ENCODE measurements around the gene ZNF521.

Gene ZNF521

DNA sequence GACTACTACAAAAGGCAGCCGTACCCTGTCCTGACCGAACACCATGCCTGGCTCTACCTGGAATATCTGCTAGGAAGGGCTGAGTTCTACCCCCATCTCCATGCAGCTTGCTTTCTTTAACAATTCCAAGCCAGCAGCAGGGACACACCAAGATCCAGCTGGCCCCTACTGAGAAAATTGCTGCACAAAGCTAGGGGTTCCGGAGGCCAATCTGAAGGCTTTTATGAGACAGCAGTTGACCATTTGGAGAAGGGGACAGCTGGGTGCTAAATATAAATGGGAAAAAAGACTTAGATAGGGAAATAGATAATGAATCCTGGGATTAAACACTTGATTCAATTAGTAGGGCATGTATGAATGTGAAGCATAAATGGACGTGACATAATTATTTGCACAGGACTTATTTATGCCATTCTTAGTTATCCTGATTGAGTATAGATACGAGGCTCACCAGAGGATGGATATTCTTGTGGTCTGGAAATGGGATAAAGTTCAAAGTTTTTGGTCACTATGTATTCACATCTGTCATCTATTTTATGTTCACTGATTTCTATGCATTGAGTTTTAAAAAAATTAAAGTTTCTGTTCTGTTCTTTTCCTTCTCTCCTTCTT is 204.0 kb downstream of the ZNF521 start:
- no peak overlapping the region for H3K4me3 ChIP-seq (ENCODE audit: low read length)
- no peak for TF ChIP-seq ZNF274 (IDR thresholded peaks at IDR 0.05; ENCODE audit: low read depth, low read length)

DNA sequence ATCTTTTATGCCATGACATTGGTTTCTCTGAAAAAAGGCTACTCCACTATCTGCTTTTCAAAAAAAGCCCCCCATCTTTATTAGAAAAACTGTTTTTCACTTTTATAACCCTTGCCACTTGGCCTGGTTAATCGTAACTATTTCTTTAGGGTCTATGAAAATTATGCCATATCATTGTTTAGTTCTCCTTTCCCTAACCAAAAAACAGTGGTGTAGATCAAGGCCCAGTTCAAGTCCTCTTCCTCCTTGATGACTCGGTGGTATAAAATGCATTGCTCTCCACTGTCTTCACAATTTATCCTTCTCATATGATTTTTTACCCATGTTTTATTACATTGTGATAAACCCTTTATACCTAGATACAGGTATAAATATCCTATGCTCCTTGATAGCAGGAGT is 205.5 kb downstream of the ZNF521 start:
- TF ChIP-seq ZNF274 (IDR thresholded peaks at IDR 0.05; ENCODE audit: low read depth, low read length) = no peak
- H3K4me3 ChIP-seq (ENCODE audit: low read length) = no peak overlapping the region

DNA sequence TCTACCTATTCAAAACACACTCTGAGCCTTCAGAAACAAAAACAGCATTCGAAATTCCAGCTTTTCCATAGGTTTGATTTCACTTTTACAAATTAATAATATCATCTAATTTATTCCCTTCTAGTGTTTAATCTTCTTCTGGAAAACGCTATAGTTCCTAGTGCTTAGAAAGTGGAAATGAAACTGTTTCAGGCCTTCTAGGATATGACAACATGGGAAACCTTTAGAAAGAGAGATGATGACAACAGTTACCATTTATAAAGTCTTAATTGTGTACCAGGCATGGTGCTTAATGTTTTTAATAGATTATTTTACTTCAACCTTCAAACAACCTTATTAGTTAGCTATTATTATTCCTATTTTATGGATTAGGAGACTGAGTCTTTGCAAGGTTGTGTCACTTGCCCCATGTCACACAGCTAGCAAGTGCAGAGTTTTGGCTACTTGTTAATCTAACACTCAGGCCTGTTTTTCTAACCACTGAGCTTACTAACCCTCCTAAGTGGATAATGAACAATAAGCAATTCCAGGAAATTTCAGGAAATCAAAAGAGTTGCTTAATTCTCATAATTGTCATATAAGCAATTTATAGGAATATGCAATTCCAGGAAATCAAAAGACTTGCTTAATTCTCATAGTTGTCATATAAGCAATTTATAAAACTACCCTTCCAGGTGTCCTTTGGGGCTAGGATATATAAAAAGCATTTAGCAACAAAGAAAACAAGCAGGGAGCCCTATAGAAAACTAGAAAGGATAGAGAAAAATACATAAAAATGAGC is 206.0 kb downstream of the ZNF521 start:
- no peak overlapping the region for H3K4me3 ChIP-seq (ENCODE audit: low read length)
- TF ChIP-seq ZNF274 (IDR thresholded peaks at IDR 0.05; ENCODE audit: low read depth, low read length) = no peak

DNA sequence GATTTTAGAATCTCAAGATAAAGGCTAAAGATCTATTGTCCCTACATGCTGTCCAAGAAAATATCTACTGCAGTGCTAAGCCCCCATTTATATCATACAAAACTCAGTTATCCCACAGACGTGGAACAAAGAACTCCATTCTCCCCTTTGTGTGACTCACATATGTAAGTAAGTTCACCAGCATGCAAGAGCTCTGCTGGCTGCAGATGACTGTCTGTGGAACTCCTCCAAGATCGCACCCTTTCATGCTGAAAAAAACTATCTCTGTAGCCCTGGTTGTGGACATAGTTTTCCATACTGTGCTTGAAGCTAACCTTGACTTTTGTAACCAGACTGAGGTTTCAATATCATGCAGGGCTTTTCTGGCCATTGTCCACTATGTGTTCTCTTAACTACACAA is 207.1 kb downstream of the ZNF521 start:
- TF ChIP-seq ZNF274 (IDR thresholded peaks at IDR 0.05; ENCODE audit: low read depth, low read length) = no peak
- no peak overlapping the region for H3K4me3 ChIP-seq (ENCODE audit: low read length)

DNA sequence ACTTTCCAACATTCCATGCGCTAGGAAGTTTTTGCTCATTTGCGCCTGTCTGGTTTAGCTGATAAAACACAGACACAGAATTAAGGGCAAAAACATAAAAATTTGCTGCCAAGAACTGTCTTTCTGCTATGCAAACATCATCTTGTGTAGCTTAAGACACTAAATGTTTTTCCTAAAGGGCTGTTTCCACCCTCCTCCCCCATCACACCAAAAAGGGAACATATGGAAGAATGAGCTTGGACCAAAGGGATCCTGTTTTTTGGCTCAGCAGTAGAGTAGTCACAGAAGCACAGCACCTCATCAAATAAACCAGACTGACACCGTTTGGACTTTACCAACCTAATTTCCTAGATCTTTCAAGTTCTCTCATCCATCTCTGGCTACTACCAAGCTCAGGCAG is 210.1 kb downstream of the ZNF521 start:
- no peak for TF ChIP-seq ZNF274 (IDR thresholded peaks at IDR 0.05; ENCODE audit: low read depth, low read length)
- H3K4me3 ChIP-seq (ENCODE audit: low read length) = no peak overlapping the region

DNA sequence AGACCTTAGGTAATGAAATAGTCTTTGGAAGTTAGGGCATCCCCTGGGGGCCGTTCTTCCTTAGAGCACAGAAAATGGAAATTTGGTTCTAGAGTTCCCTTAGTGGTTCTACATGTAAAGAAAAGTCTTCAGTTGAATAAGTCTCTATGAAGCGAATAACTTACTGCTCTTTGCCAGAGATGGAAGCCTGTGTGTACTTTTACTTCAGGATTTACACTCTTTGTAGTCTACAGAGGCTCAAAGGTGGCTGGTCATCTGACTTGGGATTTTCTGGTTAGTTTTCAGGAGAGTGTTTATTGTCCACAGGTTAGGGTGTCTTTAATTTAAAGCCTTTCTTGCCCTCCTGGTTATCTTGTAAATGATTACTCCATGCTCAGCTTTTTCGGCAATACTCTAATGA is 210.6 kb downstream of the ZNF521 start:
- no peak overlapping the region for H3K4me3 ChIP-seq (ENCODE audit: low read length)
- TF ChIP-seq ZNF274 (IDR thresholded peaks at IDR 0.05; ENCODE audit: low read depth, low read length) = no peak

DNA sequence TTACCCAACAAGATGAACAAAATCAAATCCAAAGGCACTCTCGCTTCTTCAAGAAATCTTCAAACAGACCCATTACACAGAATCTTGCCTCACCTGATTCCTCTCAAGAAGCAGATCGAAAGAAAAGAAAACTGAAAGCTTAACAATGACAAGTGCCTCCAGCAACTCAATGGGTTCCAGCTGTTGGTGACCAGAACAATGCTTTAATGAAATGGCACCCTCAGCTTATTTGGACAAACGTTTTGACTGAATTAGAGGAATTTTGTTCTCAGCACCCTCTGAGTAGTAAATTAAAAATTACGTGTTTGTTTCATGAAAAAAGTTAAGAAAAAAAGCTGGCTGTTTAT is 211.0 kb downstream of the ZNF521 start:
- H3K4me3 ChIP-seq (ENCODE audit: low read length) = no peak overlapping the region
- TF ChIP-seq ZNF274 (IDR thresholded peaks at IDR 0.05; ENCODE audit: low read depth, low read length) = no peak

DNA sequence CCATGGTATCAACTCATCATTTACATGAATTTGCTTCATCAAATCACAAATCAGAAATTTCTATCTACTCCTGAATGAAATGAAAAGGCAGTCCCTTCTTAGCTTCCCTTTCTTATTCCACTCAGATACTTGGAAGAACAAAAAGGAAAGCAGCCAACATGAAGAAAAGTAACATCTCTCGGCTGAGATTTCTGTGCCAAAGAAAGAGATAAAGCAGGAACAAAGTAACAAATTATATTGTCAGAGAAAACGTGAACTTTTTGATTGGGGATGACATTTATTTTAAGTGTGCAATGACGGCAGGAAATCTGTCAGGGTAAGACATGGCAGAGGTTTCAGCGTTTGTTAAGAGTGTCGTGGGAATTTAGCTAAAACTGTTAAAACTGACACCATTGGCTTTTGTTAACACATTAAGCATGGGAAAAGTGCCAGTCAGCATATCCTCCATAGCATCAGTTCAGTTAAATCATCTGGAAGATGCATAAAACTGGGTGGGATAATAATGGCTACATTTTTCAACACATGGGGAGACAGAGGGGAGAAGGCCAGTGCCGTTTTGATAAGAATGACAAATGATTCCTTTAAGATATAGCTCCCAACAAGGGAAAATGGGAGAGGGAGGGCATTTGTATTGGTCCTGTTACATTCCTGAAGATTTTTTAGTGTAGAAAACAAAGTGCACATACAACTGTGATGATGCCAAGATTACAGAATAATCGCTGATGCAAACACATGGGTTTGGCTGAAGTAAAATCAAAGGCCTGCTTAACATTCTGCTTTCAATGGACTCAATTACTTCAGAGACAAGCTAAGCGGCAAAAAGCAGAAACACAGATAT is 211.6 kb downstream of the ZNF521 start:
- no peak for TF ChIP-seq ZNF274 (IDR thresholded peaks at IDR 0.05; ENCODE audit: low read depth, low read length)
- H3K4me3 ChIP-seq (ENCODE audit: low read length) = no peak overlapping the region

DNA sequence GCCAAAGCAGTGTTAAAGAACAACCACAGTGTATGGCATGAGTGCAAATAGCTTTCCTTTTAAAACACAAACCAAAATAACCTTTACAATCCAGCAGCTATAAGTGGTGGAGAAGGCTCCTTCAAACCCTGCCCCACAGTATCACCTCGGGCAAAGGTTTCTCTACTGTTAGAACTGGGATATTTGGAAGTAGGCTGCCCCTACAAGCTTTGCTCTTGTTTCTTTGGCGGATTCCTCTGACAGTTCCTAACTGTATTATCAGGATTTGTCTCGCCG is 214.8 kb downstream of the ZNF521 start:
- no peak for TF ChIP-seq ZNF274 (IDR thresholded peaks at IDR 0.05; ENCODE audit: low read depth, low read length)
- H3K4me3 ChIP-seq (ENCODE audit: low read length) = no peak overlapping the region

DNA sequence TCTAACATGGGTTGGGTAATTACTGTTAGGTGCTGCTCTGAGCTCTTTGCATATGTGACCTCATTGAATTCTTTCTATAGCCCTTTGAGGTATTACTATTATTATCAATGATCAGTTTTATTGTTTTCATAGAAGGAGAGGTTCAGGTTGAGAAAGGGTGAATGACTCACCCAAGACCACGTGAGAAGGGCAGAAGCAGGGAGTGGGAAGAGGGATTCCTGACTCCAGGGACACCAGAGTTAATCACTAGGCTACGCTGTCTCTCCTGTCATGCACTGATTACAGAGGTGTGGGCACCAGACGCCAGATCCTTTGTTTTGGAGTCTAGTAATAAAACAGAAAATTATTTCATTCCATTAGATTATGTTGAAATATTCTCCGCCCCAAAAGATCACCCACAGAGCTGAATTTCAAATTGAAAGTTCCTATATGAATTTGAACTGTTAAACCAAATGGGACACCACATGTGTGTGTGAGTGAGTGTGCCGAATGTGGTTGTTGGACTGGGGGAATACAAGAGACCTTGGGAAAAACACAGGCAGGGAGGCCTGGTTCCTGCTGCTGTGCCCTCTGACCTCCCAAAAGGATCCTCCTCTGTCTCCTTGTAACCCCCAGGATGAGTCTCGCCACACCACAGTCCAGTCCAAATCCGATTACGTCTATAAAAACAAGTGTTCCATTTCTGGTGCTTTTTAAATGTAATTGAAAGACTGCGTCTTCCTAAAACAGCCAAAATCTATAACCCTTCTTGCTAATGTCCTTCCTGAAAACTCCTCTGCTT is 215.4 kb downstream of the ZNF521 start:
- TF ChIP-seq ZNF274 (IDR thresholded peaks at IDR 0.05; ENCODE audit: low read depth, low read length) = no peak

DNA sequence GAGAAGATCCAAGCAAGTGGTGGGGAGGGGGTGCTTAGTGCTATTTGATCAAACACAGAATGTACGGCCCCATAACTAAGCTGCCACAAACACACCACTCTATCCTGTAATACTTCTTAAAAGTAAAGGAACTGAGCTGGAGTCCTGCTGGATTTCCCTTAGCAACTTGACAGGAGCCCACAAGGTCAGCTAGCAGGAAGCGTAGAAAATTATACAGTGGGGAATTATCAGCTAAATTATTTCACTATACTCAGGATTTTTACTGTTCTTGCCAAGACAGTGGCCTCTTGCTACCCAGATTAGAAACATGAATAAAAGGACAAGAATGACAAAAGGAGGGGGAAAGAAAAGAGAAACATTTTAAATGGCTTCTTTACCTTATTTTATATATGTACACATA is 217.1 kb downstream of the ZNF521 start:
- no peak for TF ChIP-seq ZNF274 (IDR thresholded peaks at IDR 0.05; ENCODE audit: low read depth, low read length)
- H3K4me3 ChIP-seq (ENCODE audit: low read length) = no peak overlapping the region

More for the DNA sequence above, 215.4 kb downstream of the ZNF521 start:
- H3K4me3 ChIP-seq (ENCODE audit: low read length) = no peak overlapping the region

DNA sequence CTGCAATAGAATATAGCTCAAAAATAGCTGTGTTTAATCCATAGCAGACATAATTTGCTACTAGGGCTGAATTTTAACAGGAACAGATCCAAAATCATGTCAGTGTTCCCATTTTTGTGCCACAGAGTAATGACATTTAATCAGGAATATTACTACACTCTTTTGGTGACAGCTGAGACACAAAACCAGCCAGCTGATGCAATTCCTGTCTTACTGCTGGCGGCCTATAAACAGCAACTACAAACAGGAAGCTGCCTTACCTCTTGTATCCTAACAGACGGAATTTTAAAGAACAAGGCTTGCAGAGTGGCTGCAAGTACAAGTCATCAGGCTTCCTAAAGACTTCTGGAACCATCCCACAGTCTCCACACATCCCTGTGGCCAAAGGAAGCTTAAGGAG is 218.1 kb downstream of the ZNF521 start:
- no peak overlapping the region for H3K4me3 ChIP-seq (ENCODE audit: low read length)
- no peak for TF ChIP-seq ZNF274 (IDR thresholded peaks at IDR 0.05; ENCODE audit: low read depth, low read length)

DNA sequence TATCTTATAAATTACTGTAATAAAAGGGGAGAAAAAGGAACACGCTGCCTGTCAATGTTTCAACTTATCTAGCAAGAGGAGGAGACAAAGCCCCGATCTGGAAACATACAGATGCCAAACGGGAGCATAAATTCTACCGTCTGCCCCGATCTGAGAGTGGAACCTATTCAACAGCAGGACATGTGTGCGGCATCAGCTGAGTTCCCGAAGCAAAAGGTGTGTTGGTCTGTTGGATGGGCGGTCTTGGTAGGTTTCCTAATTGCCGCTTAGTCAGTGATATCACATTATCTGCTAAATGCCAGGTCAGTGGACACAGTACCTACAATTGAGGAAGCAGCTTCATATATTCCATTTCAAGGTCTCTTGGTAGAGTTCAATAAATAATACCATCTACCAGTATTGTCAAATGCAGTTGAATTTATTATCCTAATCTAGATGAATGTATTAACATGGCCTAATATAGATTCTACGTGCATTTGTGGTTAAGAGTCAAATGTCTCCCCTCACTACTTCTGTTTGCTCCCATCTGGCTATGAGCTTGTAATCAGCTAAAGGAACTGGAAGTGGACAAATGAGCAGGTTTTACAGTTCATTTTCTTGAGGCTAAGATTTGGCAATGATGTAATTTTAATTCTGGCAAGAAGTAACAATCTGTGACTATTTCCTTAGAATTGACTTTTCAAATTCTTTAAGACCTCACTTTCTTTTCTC is 219.0 kb downstream of the ZNF521 start:
- no peak for TF ChIP-seq ZNF274 (IDR thresholded peaks at IDR 0.05; ENCODE audit: low read depth, low read length)
- H3K4me3 ChIP-seq (ENCODE audit: low read length) = no peak overlapping the region

DNA sequence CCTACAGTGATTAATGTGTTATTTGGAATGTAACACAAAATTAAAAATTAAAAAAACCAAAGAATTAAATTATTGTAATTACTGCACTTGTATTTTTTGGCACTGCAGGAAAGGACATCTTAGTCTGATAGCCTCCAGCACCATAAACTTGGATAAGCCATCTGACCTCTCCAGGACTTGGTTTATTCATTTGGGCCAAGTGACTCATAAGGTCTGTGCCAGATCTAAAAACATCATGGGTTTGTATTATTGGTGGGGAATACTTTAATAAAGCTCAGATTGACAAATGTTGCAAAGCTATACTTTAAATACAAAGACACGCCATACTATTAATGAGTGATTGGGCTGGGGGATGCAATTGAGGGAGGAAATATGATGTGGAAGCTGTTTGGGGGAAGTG is 225.2 kb downstream of the ZNF521 start:
- no peak for TF ChIP-seq ZNF274 (IDR thresholded peaks at IDR 0.05; ENCODE audit: low read depth, low read length)
- H3K4me3 ChIP-seq (ENCODE audit: low read length) = no peak overlapping the region
